Muscle layer of colon (tissue), 2 donors: ENCODE measurements around the gene POLD1.

Experiments
- H3K27ac ChIP-seq: one replicate; pipeline ENCODE4 v1.7.0; 2013; ENCODE audit warnings: low read depth, mild to moderate bottlenecking, low read length, moderate library complexity
- H3K27me3 ChIP-seq, 2 donors: one replicate each; pipeline ENCODE4 v1.7.0; 2013; ENCODE audit warnings: low read length in 2 of 2, mild to moderate bottlenecking in 2 of 2; ENCODE audit not compliant: insufficient read depth in 2 of 2, control insufficient read depth in 1 of 2
- H3K36me3 ChIP-seq: one replicate; pipeline ENCODE4 v1.7.0; 2013; ENCODE audit warnings: mild to moderate bottlenecking, low read length; ENCODE audit not compliant: insufficient read depth
- H3K4me1 ChIP-seq: one replicate; pipeline ENCODE4 v1.7.0; 2013; ENCODE audit warnings: mild to moderate bottlenecking, low read length; ENCODE audit not compliant: insufficient read depth
- H3K4me3 ChIP-seq, 2 donors: one replicate each; pipeline ENCODE4 v1.7.0; 2013; ENCODE audit warnings: low read length in 2 of 2, low read depth in 1 of 2, mild to moderate bottlenecking in 1 of 2, moderate library complexity in 1 of 2
- H3K9ac ChIP-seq: one replicate; pipeline ENCODE4 v1.7.0; 2013; ENCODE audit warnings: low read length
- H3K9me3 ChIP-seq: one replicate; pipeline ENCODE4 v1.7.0; 2013; ENCODE audit warnings: mild to moderate bottlenecking, low read length
- donor health status: abdominal sarcoma.
- donor health status: Adenocarcinoma of cecum.

POLD1 gene

GRCh38 chr19:50425581-50425980 lies 41.4 kb downstream of the POLD1 start:
- Histone ChIP-seq H3K27ac (no peak overlapping the region), H3K4me1 (no peaks in the 10 kb centered on the region), H3K4me3 (no peak overlapping the region), H3K9me3 (no peaks in the 10 kb centered on the region), H3K36me3 (no peaks in the 10 kb centered on the region), H3K9ac (no peak overlapping the region), H3K27me3 (peaks cover 0 to 31% of the 10 kb centered on the region in 2 donors)

- H3K36me3 ChIP-seq = no peaks in the 10 kb centered on the region
- no peak overlapping the region for H3K27ac ChIP-seq
- no peaks in the 10 kb centered on the region for H3K9me3 ChIP-seq
- no peak overlapping the region for H3K9ac ChIP-seq
- H3K4me1 ChIP-seq = peaks cover 9% of the 10 kb centered on the region
- peaks cover 3 to 35% of the 10 kb centered on the region in 2 donors for H3K27me3 ChIP-seq
- H3K4me3 ChIP-seq = peak overlapping the region in 1 of 2 donors; percentile 34
Observed at GRCh38 chr19:50427318-50427925, 43.3 kb downstream of the POLD1 start.

GRCh38 chr19:50427997-50428425 lies 43.9 kb downstream of the POLD1 start:
- no peak overlapping the region for H3K27ac ChIP-seq
- H3K9ac ChIP-seq = no peak overlapping the region
- H3K27me3 ChIP-seq = peaks cover 9 to 35% of the 10 kb centered on the region in 2 donors

GRCh38 chr19:50428772-50429463 lies 44.8 kb downstream of the POLD1 start:
- no peak overlapping the region for H3K9ac ChIP-seq
- H3K27ac ChIP-seq = no peak overlapping the region
- peaks cover 9% of the 10 kb centered on the region for H3K4me1 ChIP-seq
- no peak overlapping the region for H3K4me3 ChIP-seq
- no peaks in the 10 kb centered on the region for H3K36me3 ChIP-seq
- peaks cover 9 to 35% of the 10 kb centered on the region in 2 donors for H3K27me3 ChIP-seq
- no peaks in the 10 kb centered on the region for H3K9me3 ChIP-seq

More at GRCh38 chr19:50427997-50428425, 43.9 kb downstream of the POLD1 start:
- Histone ChIP-seq H3K9me3 (no peaks in the 10 kb centered on the region), H3K4me1 (peaks cover 9% of the 10 kb centered on the region), H3K4me3 (peak overlapping the region; percentile 27 to 34), H3K36me3 (no peaks in the 10 kb centered on the region)

GRCh38 chr19:50430888-50431342 lies 46.8 kb downstream of the POLD1 start:
- peak overlapping the region in 1 of 2 donors; percentile 74 for H3K4me3 ChIP-seq
- no peak overlapping the region for H3K9ac ChIP-seq
- no peak overlapping the region for H3K27ac ChIP-seq
- no peaks in the 10 kb centered on the region for H3K9me3 ChIP-seq
- peaks cover 9 to 51% of the 10 kb centered on the region in 2 donors for H3K27me3 ChIP-seq
- H3K36me3 ChIP-seq = no peaks in the 10 kb centered on the region
- H3K4me1 ChIP-seq = peaks cover 9% of the 10 kb centered on the region

- Histone ChIP-seq H3K4me1 (peaks cover 9% of the 10 kb centered on the region), H3K27ac (no peak overlapping the region), H3K27me3 (peaks cover 9 to 51% of the 10 kb centered on the region in 2 donors), H3K4me3 (peak overlapping the region; percentile 70 to 74), H3K9ac (no peak overlapping the region), H3K9me3 (no peaks in the 10 kb centered on the region), H3K36me3 (no peaks in the 10 kb centered on the region)
Observed at GRCh38 chr19:50431343-50432220, 47.4 kb downstream of the POLD1 start.

- H3K9ac ChIP-seq = no peak within 1 kb of the TSS
- H3K4me1 ChIP-seq = peaks cover 9% of the 10 kb centered on the region
- H3K27ac ChIP-seq = no peak within 1 kb of the TSS
- H3K4me3 ChIP-seq = peak within 1 kb of the TSS in 1 of 2 donors; percentile 74
- peaks cover 9 to 51% of the 10 kb centered on the region in 2 donors for H3K27me3 ChIP-seq
- no peaks in the 10 kb centered on the region for H3K9me3 ChIP-seq
- H3K36me3 ChIP-seq = no peaks in the 10 kb centered on the region
Observed at GRCh38 chr19:50432221-50433028, 48.3 kb downstream of the POLD1 start, which contains the start of gene MYBPC2. TSS of gene MYBPC2 (plus strand) at chr19:50432892. CDS start at chr19:50432954, 62 bp downstream.

GRCh38 chr19:50433201-50434180 lies 49.3 kb downstream of the POLD1 start:
- peaks cover 9 to 51% of the 10 kb centered on the region in 2 donors for H3K27me3 ChIP-seq
- no peak overlapping the region for H3K27ac ChIP-seq
- H3K9ac ChIP-seq = no peak overlapping the region

GRCh38 chr19:50434525-50434924 lies 50.4 kb downstream of the POLD1 start:
- no peak overlapping the region for H3K4me3 ChIP-seq
- H3K27me3 ChIP-seq = peaks cover 9 to 41% of the 10 kb centered on the region in 2 donors
- H3K9me3 ChIP-seq = no peaks in the 10 kb centered on the region
- no peak overlapping the region for H3K27ac ChIP-seq
- H3K36me3 ChIP-seq = no peaks in the 10 kb centered on the region
- no peak overlapping the region for H3K9ac ChIP-seq
- peaks cover 9% of the 10 kb centered on the region for H3K4me1 ChIP-seq

More at GRCh38 chr19:50433201-50434180, 49.3 kb downstream of the POLD1 start:
- Histone ChIP-seq H3K9me3 (no peaks in the 10 kb centered on the region), H3K4me3 (no peak overlapping the region), H3K4me1 (peaks cover 9% of the 10 kb centered on the region), H3K36me3 (no peaks in the 10 kb centered on the region)

GRCh38 chr19:50435221-50435620 lies 51.1 kb downstream of the POLD1 start:
- H3K4me1 ChIP-seq = peaks cover 9% of the 10 kb centered on the region
- H3K36me3 ChIP-seq = no peaks in the 10 kb centered on the region
- H3K9me3 ChIP-seq = no peaks in the 10 kb centered on the region
- no peak overlapping the region for H3K4me3 ChIP-seq
- H3K9ac ChIP-seq = no peak overlapping the region
- H3K27ac ChIP-seq = no peak overlapping the region
- peaks cover 9 to 40% of the 10 kb centered on the region in 2 donors for H3K27me3 ChIP-seq
